ENCODE results near the gene MLF2. TPM values are rescaled to one million over a fixed set of nuclear protein-coding genes. Genes with fewer than 3 reads are reported as not detected.

Gene MLF2
- total RNA-seq, 1 experiment from 2014 or later, result 309 TPM

DNA sequence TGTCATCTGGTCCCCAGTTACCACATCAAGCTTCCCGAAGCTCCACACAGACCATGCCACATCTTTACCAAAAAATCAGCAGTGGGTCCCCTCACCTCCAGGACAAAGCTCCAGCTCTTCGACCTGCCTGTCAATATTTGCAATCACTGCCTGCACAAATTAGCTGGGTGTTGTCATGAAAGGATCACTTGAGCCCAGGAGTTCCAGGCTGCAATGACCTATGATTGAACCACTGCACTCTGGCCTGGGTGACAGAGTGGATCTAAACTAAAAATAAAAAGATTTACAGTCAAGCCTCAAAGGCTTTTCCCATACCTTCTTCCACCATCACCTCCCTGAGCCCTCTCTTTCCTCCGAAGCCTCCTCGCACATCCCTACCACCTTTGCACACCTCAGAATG is 43.6 kb upstream of the MLF2 start:
- ATAC-seq (no peak), DNase-seq (ENCODE audit: low read depth, low spot score) (no peak)
- H2AFZ ChIP-seq (ENCODE audit: low read depth, low read length, poor library complexity, severe bottlenecking), result no peak overlapping the region
- intact Hi-C loops (cut with micrococcal nuclease), result no loop called here
- no peak overlapping the region for H3K4me3 ChIP-seq (replicated peaks in 1 of 2; ENCODE audit: low read depth in 1 of 2, low read length in 2 of 2)
- H3K9ac ChIP-seq (ENCODE audit: low read length), result no peak overlapping the region
- no peak overlapping the region for H3K4me2 ChIP-seq (ENCODE audit: low read length)
- POLR2A ChIA-PET, result interaction anchor here (0.8 kb wide), 1 partner anchor 30 kb away, joined by 3 read pairs; no protein-coding TSS in a partner anchor
- H4K20me1 ChIP-seq (ENCODE audit: insufficient read depth), result no peaks in the 10 kb centered on the region
- TF ChIP-seq YY1 (IDR thresholded peaks at IDR 0.05; ENCODE audit: extremely low read depth, insufficient replicate concordance, low read depth, low read length), result no peak
- no peak for TF ChIP-seq RAD21 (IDR thresholded peaks at IDR 0.05; ENCODE audit: low read depth)
- TF ChIP-seq, protein P1, sequence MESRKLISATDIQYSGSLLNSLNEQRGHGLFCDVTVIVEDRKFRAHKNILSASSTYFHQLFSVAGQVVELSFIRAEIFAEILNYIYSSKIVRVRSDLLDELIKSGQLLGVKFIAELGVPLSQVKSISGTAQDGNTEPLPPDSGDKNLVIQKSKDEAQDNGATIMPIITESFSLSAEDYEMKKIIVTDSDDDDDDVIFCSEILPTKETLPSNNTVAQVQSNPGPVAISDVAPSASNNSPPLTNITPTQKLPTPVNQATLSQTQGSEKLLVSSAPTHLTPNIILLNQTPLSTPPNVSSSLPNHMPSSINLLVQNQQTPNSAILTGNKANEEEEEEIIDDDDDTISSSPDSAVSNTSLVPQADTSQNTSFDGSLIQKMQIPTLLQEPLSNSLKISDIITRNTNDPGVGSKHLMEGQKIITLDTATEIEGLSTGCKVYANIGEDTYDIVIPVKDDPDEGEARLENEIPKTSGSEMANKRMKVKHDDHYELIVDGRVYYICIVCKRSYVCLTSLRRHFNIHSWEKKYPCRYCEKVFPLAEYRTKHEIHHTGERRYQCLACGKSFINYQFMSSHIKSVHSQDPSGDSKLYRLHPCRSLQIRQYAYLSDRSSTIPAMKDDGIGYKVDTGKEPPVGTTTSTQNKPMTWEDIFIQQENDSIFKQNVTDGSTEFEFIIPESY (IDR thresholded peaks at IDR 0.05; ENCODE audit: extremely low read depth, insufficient replicate concordance, low read length), result no peak
- TF ChIP-seq ELF1 (IDR thresholded peaks at IDR 0.05; ENCODE audit: borderline replicate concordance, low read depth), result no peak
- TF ChIP-seq SIN3A (IDR thresholded peaks at IDR 0.05; ENCODE audit: low read depth), result no peak
- TF ChIP-seq FOSL1 (IDR thresholded peaks at IDR 0.05; ENCODE audit: low read depth), result no peak
- no peak for TF ChIP-seq POLR2A (IDR thresholded peaks at IDR 0.05; ENCODE audit: borderline replicate concordance, extremely low read depth, insufficient read depth, insufficient read length)
- no peak for TF ChIP-seq EZH2phosphoT487 (IDR thresholded peaks at IDR 0.05; ENCODE audit: borderline replicate concordance)
- no peak for TF ChIP-seq ZFX (IDR thresholded peaks at IDR 0.05)
- no peak for TF ChIP-seq POLR2AphosphoS5 (IDR thresholded peaks at IDR 0.05; ENCODE audit: low read depth, low read length)
- no peak for TF ChIP-seq TCF7L2 (IDR thresholded peaks at IDR 0.05; ENCODE audit: borderline replicate concordance, extremely low read depth, insufficient read depth, insufficient read length)
- no peak for TF ChIP-seq ZNF274 (IDR thresholded peaks at IDR 0.05; ENCODE audit: low read depth, low read length)
- TF ChIP-seq CBX3 (IDR thresholded peaks at IDR 0.05; ENCODE audit: low read depth), result no peak
- no peak for TF ChIP-seq JUND (IDR thresholded peaks at IDR 0.05)
- no peak for TF ChIP-seq SRF (IDR thresholded peaks at IDR 0.05; ENCODE audit: low read depth)
- H3K9me3 ChIP-seq (ENCODE audit: control insufficient read depth in 1 of 2, insufficient read depth in 1 of 2, low read depth in 1 of 2, low read length in 2 of 2), result no peaks in the 10 kb centered on the region
- no peaks in the 10 kb centered on the region for H3K9me2 ChIP-seq (ENCODE audit: insufficient read depth)
- CTCF ChIA-PET, result no interaction called here
- no peaks in the 10 kb centered on the region for H3K79me2 ChIP-seq (ENCODE audit: insufficient read depth, low read length)
- BruUV-seq (replicated peaks), result no TSS peak
- no peaks in the 10 kb centered on the region for H3K36me3 ChIP-seq (ENCODE audit: control insufficient read depth in 1 of 2, insufficient read depth in 2 of 2, low read length in 2 of 2)
- no peak overlapping the region for H3K27ac ChIP-seq (ENCODE audit: low read depth, low read length)
- no peaks in the 10 kb centered on the region for H3K27me3 ChIP-seq (ENCODE audit: insufficient read depth, low read length)
- H3K4me1 ChIP-seq (ENCODE audit: control insufficient read depth in 1 of 2, insufficient read depth in 2 of 2, low read length in 2 of 2), result no peaks in the 10 kb centered on the region
- RAD21 ChIA-PET (ENCODE audit: low non-redundant PET in 1 of 2, low total read pairs in 2 of 2, uncharacterized antibody in 2 of 2, unreplicated experiment in 2 of 2), result no interaction called here

Data from HCT116 (cell line).